Measurements from ENCODE around the gene RFC2. TPM values are rescaled to one million over a fixed set of nuclear protein-coding genes. Genes with fewer than 3 reads are reported as not detected.
"Not testable (repeated sequence)": the region's sequence is repeated elsewhere in the genome, so short reads cannot be mapped to it uniquely, and the experiment has no call there.

RFC2 gene
- total RNA-seq, 4 donors from 2014 or later, result 8.2 to 15.2 (median 12.7) TPM

GRCh38 chr7:74262639-74263398 is 8.6 kb upstream of the RFC2 start:
- in situ Hi-C loops (cut with MboI; ENCODE audit: low sequenced_read_pairs in 4 of 4), result no loop called here
- Histone ChIP-seq H3K27me3 (no peaks in the 10 kb centered on the region), H3K36me3 (no peaks in the 10 kb centered on the region), H3K27ac (no peak overlapping the region), H3K9me3 (no peaks in the 10 kb centered on the region), H3K4me1 (no peaks in the 10 kb centered on the region), H3K4me3 (no peak overlapping the region)
- intact Hi-C loops (cut with DNase I; ENCODE audit: low total_unique reads), result no loop called here
- ATAC-seq, result no peak
- DNase-seq, result no peak
- TF ChIP-seq CTCF (IDR thresholded peaks at IDR 0.05 in 4 of 5, conservative IDR thresholded peaks at IDR 0.05 in 1 of 5) (no peak), POLR2A (IDR thresholded peaks at IDR 0.05) (no peak)

GRCh38 chr7:74258639-74259038 is 4.4 kb upstream of the RFC2 start:
- no peak overlapping the region for H3K4me3 ChIP-seq
- no peak overlapping the region for H3K27ac ChIP-seq
- H3K27me3 ChIP-seq, result no peaks in the 10 kb centered on the region
- DNase-seq (no peak), ATAC-seq (no peak)
- intact Hi-C loops (cut with DNase I; ENCODE audit: low total_unique reads), result loop anchor here (10.0 kb wide), 2 partner anchors 136 to 174 kb away; partner anchors contain the start of gene LIMK1
- no peaks in the 10 kb centered on the region for H3K36me3 ChIP-seq
- no peak for TF ChIP-seq POLR2A (IDR thresholded peaks at IDR 0.05)
- no peaks in the 10 kb centered on the region for H3K9me3 ChIP-seq
- in situ Hi-C loops (cut with MboI; ENCODE audit: low sequenced_read_pairs in 4 of 4), result no loop called here
- peaks cover 7 to 10% of the 10 kb centered on the region in 2 donors for H3K4me1 ChIP-seq

GRCh38 chr7:74256491-74257408 is 2.6 kb upstream of the RFC2 start:
- ATAC-seq, result no peak
- Histone ChIP-seq H3K9me3 (no peaks in the 10 kb centered on the region), H3K27me3 (no peaks in the 10 kb centered on the region), H3K27ac (peak overlapping the region in 3 of 4 donors; percentile 2 to 24 (median 23)), H3K36me3 (no peaks in the 10 kb centered on the region), H3K4me1 (peaks cover 12 to 18% of the 10 kb centered on the region in 2 donors), H3K4me3 (no peak overlapping the region)
- in situ Hi-C loops (cut with MboI; ENCODE audit: low sequenced_read_pairs in 4 of 4), result no loop called here
- no peak for DNase-seq
- TF ChIP-seq CTCF (IDR thresholded peaks at IDR 0.05 in 4 of 5, conservative IDR thresholded peaks at IDR 0.05 in 1 of 5) (no peak), POLR2A (IDR thresholded peaks at IDR 0.05) (no peak)
- intact Hi-C loops (cut with DNase I; ENCODE audit: low total_unique reads), result loop anchor here (10.0 kb wide), 2 partner anchors 138 to 172 kb away; partner anchors contain the start of gene LIMK1

- H3K27me3 ChIP-seq; DNase-seq; ATAC-seq; in situ Hi-C loops (cut with MboI; ENCODE audit: low sequenced_read_pairs in 4 of 4); H3K36me3 ChIP-seq; H3K9me3 ChIP-seq: not testable (repeated sequence)
- intact Hi-C loops (cut with DNase I; ENCODE audit: low total_unique reads), result loop anchor here (10.0 kb wide), 2 partner anchors 139 to 171 kb away; partner anchors contain the start of gene LIMK1
- Histone ChIP-seq H3K27ac (peak overlapping the region in 3 of 4 donors; percentile 84 to 87 (median 86)), H3K4me3 (peak overlapping the region in 3 of 4 donors; percentile 72 to 90 (median 80)), H3K4me1 (peaks cover 12 to 18% of the 10 kb centered on the region in 2 donors)
These were observed 1.3 kb upstream of the RFC2 start for GRCh38 chr7:74255461-74255860.

DNA sequence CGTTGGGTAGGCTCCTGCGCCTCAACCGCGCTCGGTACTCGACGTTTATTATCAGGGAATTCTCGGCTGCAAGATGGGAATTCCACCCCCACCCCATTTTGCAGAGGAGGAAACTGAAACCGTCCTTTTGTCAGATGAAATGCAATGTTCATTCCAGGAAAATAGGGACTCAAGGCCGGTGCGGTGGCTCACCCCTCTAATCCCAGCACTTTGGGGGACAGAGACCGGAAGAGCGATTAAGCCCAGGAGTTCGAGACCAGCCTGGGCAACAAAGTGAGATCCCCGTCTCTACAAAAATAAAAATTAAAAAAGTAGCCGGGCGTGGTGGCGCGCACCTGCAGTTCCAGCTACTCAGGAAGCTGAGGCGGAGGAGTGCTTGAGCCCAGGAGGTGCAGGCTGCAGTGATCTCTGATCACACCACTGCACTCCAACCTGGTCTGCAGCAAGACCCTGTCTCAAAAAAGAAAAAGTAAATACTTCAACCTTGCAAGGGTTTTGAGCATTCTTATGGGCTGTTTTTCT is 720 bp upstream of the RFC2 start:
- intact Hi-C loops (cut with DNase I; ENCODE audit: low total_unique reads) (loop anchor here (1.0 to 10.0 kb wide), 4 partner anchors 34 to 170 kb away; partner anchors contain the start of genes CLIP2 and LIMK1), in situ Hi-C loops (cut with MboI; ENCODE audit: low sequenced_read_pairs in 4 of 4) (no loop called here)
- peak overlapping the region; percentile 84 to 91 (median 86) for H3K27ac ChIP-seq

More for the DNA sequence above, 720 bp upstream of the RFC2 start:
- H3K27me3 ChIP-seq, result no peaks in the 10 kb centered on the region
- H3K4me1 ChIP-seq, result peaks cover 12 to 18% of the 10 kb centered on the region in 2 donors
- peak in 1 of 2 donors; percentile 8 for ATAC-seq
- no peak for DNase-seq
- H3K9me3 ChIP-seq, result no peaks in the 10 kb centered on the region
- peak overlapping the region; percentile 72 to 90 (median 84) for H3K4me3 ChIP-seq
- no peak for TF ChIP-seq CTCF (IDR thresholded peaks at IDR 0.05 in 4 of 5, conservative IDR thresholded peaks at IDR 0.05 in 1 of 5)
- no peak for TF ChIP-seq POLR2A (IDR thresholded peaks at IDR 0.05)
- H3K36me3 ChIP-seq, result peaks cover 0 to 14% of the 10 kb centered on the region in 2 donors
